Stimulated activated CD8-positive, alpha-beta memory T cell treated with anti-CD3 and anti-CD28 coated beads, Interleukin-2, amount 100 ng/mL, for 1 hour (primary cell): ENCODE data around the gene ZBTB40.

Source experiments
- DNase-seq, 2 donors: peaks; one replicate each; pipeline ENCODE4 v3.0.0-alpha.2; 2020; ENCODE audit warnings: low read depth in 2 of 2

The ZBTB40 gene

GRCh38 chr1:22471610-22472009 lies 20.0 kb downstream of the ZBTB40 start:
- no peak for DNase-seq

DNA sequence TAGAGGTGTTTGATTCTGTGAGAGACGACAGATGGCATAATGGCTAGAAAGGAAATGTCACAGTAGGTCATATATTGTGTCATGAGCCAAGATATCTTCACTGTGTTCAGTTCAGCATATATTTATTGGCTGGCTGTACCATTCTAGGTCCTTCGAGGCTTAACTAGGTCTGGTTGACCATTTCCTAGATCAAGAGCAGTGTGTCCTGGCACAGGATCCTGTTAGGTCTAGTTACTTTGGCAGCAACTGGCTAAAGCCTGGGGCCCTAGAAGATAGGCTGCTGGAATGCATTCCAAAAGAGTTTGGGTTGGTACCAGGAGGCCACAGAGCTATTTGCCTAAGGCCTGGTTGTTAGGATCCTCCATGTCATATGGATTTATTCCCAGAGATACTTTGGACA lies 20.9 kb downstream of the ZBTB40 start:
- DNase-seq, result no peak

DNA sequence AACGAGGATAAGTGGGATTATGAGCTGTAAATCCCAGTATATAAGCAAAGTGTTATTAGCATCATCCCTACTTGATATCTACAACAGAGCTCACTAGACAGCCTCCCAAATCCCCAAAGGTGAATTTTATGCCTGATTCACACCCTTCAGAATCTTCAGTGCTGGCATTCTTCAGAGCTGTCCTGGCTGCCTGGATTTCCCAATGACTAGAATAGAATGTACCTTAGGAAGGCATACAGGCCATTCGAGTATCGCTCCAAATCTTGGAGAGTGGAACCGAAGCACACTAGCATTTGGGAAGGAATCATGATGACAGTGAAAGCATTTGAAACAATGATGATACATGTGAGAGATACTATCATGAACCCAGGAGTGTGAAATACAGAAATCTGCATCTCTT lies 22.3 kb downstream of the ZBTB40 start:
- DNase-seq, result no peak

- DNase-seq, result no peak
These were observed 24.9 kb downstream of the ZBTB40 start for GRCh38 chr1:22476566-22476965.

DNA sequence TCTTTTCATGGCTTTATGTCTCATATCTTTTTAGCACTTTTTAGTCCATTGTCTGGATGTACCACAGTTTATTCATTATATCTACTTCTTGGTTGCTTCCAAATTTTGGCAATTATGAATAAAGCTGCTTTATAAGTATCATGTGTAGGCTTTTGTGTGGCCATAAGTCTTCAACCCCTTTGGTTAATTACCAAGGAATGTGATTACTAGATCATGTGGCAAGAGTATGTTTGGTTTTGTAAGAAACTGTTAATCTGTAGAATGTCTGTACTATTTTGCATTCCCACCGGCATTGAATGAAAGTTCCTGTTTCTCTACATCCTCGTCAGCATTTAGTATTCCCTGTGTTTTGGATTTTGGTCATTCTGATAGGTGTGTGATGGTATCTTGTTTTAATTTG lies 31.5 kb downstream of the ZBTB40 start:
- DNase-seq, result no peak

DNA sequence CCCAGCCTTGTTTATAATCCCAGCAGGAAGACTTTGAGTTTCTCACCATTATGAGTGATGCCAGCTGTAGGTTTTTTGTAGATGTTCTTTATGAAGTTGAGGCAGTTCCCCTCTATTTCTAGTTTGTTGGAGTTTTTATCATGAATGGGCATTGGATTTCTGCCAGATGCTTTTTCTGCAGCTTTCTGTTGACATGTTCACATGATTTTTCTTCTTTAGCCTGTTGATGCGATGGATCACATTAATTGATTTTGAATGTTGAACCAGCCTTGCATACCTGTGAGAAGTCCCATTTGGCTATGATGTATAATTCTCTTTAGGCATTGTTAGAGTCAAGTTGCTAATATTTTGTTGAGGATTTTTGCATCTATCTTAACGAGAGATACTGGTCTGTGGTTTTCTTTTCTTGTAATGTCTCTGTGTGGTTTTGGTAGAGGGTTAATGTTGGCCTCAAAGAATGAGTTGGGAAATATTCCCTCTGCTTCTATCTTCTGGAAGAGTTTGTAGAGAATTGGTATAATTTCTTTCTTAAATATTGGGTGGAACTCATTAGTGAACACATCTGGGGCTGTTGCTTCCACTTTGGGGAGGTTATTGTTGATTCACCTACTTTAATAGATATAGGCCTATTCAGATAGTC lies 33.2 kb downstream of the ZBTB40 start:
- DNase-seq, result no peak

- no peak for DNase-seq
These were observed 33.8 kb downstream of the ZBTB40 start for GRCh38 chr1:22485431-22485830.

GRCh38 chr1:22487781-22488180 lies 36.1 kb downstream of the ZBTB40 start:
- no peak for DNase-seq

- DNase-seq, result no peak
These were observed 36.7 kb downstream of the ZBTB40 start for GRCh38 chr1:22488319-22488718.

GRCh38 chr1:22489278-22489677 lies 37.6 kb downstream of the ZBTB40 start:
- no peak for DNase-seq

DNA sequence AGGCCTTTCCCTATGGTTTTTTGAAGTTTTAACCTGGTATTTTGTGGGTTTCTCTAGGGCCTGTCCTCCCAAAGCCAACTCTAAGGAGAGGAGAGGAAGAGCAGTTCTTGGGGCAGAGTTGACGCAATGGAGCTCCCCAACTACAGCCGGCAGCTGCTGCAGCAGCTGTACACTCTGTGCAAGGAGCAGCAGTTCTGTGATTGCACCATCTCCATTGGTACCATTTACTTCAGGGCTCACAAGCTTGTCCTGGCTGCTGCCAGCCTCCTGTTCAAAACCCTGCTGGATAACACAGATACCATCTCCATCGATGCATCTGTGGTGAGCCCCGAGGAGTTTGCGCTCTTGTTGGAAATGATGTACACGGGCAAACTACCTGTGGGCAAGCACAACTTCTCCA lies 38.2 kb downstream of the ZBTB40 start:
- DNase-seq, result no peak

- DNase-seq, result no peak
These were observed 38.7 kb downstream of the ZBTB40 start for GRCh38 chr1:22490309-22490708.

GRCh38 chr1:22491995-22492715 lies 40.5 kb downstream of the ZBTB40 start:
- no peak for DNase-seq

GRCh38 chr1:22494144-22494543 lies 42.5 kb downstream of the ZBTB40 start:
- DNase-seq, result no peak

DNA sequence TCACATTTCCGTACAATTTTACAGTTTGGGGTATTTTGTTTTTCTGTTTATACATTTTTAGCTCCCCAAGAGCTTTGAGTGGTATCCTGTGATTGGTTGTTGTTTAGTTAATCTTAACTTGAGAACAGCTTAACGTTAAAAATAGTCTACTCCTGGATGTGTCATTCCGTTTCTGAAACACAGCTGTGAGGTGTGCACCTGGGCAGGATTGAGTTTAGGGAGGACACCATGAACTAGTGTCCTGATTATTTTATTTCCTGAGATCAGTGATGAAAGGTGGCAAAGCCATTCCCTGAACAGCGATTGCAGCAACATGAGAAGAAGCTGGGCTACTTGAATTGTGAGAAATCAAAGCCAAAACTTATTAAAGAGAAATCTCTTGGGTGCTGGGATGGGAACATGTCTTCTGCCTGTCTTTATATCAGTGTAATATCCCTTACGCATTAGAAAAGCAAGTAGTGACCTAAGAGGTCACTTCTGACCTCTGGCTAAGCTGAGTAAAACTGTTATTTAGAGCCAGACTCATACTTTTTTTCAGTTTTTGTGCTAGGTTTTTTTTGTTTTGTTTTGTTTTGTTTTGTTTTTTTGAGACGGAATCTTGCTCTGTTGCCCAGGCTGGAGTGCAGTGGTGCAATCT lies 43.4 kb downstream of the ZBTB40 start:
- DNase-seq, result no peak

DNA sequence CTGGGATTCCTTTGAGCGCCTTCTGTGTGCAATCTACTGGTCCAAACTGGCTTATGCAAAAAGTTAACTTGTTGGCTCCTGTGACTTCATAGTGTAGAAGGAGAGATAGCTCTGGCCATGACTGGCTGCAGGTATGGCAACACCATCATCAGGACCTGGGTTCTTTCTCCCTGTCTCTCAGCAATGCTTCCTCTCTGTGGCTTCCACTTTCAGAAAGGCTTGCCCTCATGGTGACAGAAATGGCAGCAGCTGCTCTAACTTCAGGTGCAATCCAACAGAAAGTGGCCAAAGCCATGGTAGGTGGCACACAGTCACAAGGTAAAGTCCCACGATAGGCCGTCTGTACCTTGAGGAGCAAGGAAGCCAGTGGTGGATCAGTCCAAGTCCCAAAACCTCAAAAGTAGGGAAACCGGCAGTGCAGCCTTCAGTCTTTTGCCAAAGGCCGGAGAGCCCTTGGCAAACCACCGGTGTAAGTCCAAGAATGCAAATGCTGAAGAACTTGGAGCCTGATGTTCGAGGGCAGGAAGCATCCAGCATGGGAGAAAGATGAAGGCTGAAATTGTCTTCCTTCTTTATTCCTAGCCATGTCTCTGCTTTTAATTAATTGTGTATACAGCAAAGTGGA lies 45.0 kb downstream of the ZBTB40 start:
- DNase-seq, result no peak

DNA sequence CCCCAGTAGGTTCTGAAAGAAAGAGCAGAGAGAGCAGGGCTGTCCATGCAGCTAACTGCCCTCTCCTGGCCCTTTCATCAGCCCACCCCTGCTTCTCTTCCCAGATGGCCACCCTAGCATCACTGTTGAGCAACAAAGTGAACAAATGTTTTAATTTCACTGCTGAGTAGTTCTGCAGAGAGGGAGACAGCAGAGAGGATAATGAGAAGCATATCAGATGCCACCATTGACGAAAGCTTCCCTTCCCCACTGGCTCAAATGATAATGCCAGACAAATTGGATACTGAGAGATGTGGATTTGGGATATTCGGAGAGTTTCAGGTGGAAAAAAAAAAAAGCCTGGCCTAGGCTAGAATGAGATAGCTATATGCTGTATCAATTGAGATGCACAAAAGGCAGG lies 46.8 kb downstream of the ZBTB40 start:
- no peak for DNase-seq

GRCh38 chr1:22500058-22500457 lies 48.4 kb downstream of the ZBTB40 start:
- DNase-seq, result no peak

DNA sequence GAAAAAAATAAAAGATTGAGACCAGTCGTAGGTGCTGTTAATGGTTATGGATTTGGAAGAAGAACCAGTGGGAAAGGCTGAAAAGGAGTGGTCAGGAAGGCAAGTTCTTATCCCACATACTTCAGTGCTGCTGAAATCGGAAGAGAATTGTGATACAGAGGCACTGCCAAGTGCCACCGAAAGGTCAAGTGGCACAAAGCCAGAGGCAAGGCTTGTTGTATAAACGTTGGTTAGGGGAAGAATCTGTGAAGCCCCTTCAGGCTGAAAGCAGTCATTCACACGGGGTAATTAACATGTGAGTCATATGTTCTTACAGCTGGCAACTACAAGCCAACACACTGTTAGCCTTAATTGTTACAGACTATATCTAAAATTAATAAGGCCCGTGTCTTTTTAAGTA lies 48.8 kb downstream of the ZBTB40 start:
- DNase-seq, result no peak

- no peak for DNase-seq
These were observed 50.6 kb downstream of the ZBTB40 start for GRCh38 chr1:22502202-22502601.

DNA sequence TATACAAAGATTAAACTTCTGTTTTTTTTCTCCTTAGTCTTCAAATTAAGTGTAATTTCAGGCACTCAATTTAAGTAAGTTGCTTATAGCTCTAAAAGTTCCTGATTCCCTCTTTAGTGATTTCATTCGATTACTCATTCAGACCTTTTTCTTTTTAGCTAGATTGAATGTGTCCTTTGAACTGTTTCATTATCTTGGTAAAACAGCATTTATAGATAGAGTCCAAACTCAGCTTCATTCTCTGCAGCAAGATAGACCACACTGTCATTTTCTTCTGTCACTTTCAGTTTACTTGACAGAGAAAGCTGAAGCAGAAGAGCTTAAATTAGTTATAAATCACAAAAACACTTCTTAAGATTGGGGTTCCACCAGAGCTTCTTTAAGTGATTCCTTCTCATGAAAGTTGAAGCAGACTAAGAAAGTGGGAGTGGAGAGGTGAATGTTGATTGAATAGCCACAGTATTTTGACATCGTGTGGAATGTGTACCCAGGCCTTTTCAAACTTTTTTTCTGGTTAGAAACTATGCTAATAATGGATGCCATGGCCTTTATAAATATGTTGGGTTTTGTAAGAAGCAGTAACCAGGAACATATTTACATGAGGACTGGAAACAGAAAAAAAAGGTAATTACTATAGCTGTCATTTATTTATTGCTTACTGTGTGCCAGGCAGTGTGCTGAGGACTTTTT lies 52.2 kb downstream of the ZBTB40 start:
- no peak for DNase-seq

- no peak for DNase-seq
These were observed 54.6 kb downstream of the ZBTB40 start for GRCh38 chr1:22506130-22506692.
